Muscle layer of duodenum (tissue), 2 donors: ENCODE results near the gene CCNO.

Source experiments
- H3K27ac ChIP-seq: one replicate; pipeline ENCODE4 v1.7.0; 2013; ENCODE audit warnings: mild to moderate bottlenecking, low read length
- H3K27me3 ChIP-seq: one replicate; pipeline ENCODE4 v1.7.0; 2013; ENCODE audit warnings: low read depth, mild to moderate bottlenecking, control low read depth, low read length
- H3K36me3 ChIP-seq, 2 donors: one replicate each; pipeline ENCODE4 v1.7.0; 2013; ENCODE audit warnings: low read length in 2 of 2, control low read depth in 1 of 2, mild to moderate bottlenecking in 1 of 2; ENCODE audit not compliant: insufficient read depth in 2 of 2, control insufficient read depth in 1 of 2
- H3K4me1 ChIP-seq, 2 donors: one replicate each; pipeline ENCODE4 v1.7.0; 2013; ENCODE audit warnings: low read length in 2 of 2, mild to moderate bottlenecking in 2 of 2, control low read depth in 1 of 2, moderate library complexity in 1 of 2; ENCODE audit not compliant: insufficient read depth in 2 of 2, control insufficient read depth in 1 of 2
- H3K4me3 ChIP-seq, 2 donors: one replicate each; pipeline ENCODE4 v1.7.0; 2013; ENCODE audit warnings: low read length in 2 of 2, low read depth in 1 of 2, mild to moderate bottlenecking in 1 of 2
- H3K9me3 ChIP-seq, 2 donors: one replicate each; pipeline ENCODE4 v1.7.0; 2013; ENCODE audit warnings: low read length in 2 of 2, control low read depth in 1 of 2, mild to moderate bottlenecking in 1 of 2; ENCODE audit not compliant: control insufficient read depth in 1 of 2
- donor health status: healthy.

Gene CCNO

DNA sequence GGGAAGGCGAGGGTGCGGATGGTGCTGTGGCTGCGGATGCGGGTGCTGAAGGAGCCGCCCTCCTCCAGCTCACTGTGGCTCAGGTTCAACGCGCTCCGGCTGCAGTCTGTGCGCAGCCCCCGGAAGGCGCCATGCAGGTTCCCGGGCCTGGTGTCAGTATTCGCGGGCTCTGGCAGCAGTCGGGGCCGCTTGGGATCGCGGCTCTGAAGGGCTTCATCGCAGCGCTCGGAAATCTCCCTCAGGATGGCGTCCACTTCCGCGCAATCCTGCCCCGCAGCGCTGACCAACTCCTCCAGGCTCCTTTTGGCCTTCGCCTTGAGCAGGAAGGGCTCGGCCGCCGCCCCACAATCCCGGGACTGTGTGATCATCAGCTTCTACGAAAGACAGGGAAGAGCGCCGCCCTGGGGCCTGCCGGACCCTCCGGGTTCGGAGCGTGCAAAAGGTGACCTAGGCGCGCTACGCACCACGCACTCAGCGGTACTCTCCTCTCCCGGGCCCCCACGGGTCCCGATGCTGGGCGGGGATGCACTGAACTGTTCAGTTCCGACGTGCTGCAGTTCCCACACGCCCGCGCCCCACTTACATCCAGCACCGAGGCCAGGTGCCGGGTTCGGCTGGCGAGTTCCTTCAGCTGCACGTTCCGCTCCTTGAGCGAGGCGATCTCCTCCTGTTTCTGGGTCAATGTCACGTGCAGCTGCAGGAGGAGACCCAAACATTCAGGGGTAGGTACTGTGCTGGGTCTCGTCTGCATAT lies 12.8 kb downstream of the CCNO start:
- Histone ChIP-seq H3K4me1 (peaks cover 0 to 21% of the 10 kb centered on the region in 2 donors), H3K36me3 (no peaks in the 10 kb centered on the region), H3K27me3 (peaks cover 58% of the 10 kb centered on the region), H3K27ac (no peak overlapping the region), H3K4me3 (peak overlapping the region; percentile 16 to 39), H3K9me3 (no peaks in the 10 kb centered on the region)

- H3K36me3 ChIP-seq: no peaks in the 10 kb centered on the region
These were observed 13.6 kb downstream of the CCNO start for GRCh38 chr5:55219770-55220169.

GRCh38 chr5:55218967-55219366 lies 14.4 kb downstream of the CCNO start:
- Histone ChIP-seq H3K27ac (no peak overlapping the region), H3K27me3 (peaks cover 41% of the 10 kb centered on the region), H3K4me1 (peaks cover 0 to 21% of the 10 kb centered on the region in 2 donors), H3K36me3 (no peaks in the 10 kb centered on the region), H3K9me3 (no peaks in the 10 kb centered on the region), H3K4me3 (no peak overlapping the region)

More at GRCh38 chr5:55219770-55220169, 13.6 kb downstream of the CCNO start:
- Histone ChIP-seq H3K27ac (no peak overlapping the region), H3K27me3 (peaks cover 49% of the 10 kb centered on the region), H3K4me3 (no peak overlapping the region), H3K9me3 (no peaks in the 10 kb centered on the region), H3K4me1 (peaks cover 0 to 21% of the 10 kb centered on the region in 2 donors)

DNA sequence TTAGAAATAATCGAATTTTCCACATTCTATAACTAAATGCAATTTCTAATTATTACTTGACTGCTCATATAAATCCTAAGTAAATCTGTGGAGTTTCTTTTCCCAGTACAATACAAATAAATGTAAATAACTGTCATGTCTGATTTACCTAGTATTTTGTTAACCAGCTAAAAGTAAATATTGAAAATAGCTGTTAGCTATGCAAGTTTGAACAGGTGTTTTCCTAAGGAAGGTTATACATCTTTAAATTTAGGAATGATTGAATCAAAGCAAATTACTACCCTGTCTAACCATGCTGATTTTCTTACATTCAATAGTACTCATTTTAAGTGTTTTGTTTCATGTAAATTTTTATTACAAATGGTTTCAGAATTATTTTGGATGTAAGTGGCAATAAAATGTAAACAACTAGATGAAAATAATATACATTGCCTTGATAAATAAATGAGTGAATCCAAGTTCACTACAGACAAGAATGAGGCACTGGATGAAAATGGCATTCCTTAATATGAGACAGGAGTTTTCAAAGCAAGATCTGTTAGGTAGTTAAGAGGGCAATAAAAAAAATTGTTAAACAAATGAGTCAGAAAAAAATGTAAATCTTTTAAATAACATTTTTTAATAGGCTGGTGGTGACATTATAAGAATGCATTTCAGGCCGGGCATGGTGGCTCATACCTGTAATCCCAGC lies 22.1 kb downstream of the CCNO start:
- H3K27me3 ChIP-seq: no peaks in the 10 kb centered on the region
- no peaks in the 10 kb centered on the region for H3K9me3 ChIP-seq
- H3K27ac ChIP-seq: no peak overlapping the region
- H3K4me1 ChIP-seq: no peaks in the 10 kb centered on the region
- H3K4me3 ChIP-seq: no peak overlapping the region
- H3K36me3 ChIP-seq: no peaks in the 10 kb centered on the region

DNA sequence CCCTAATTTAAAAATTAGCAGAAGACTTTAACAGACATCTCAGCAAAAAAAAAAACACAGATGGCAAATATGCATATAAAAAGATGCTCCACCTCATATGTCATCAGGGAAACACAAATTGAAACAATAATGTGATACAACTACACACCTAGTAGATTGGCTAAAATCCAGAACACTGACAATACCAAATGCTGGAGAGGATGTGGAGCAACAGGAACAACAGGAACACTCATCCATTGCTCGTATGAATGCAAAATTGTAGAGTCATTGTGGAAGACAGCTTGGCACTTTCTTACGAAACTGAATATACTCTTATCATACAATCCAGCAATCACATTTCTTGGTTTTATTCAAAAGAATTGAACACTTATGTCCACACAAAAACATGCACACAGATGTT lies 28.4 kb downstream of the CCNO start:
- Histone ChIP-seq H3K27me3 (no peaks in the 10 kb centered on the region), H3K9me3 (no peaks in the 10 kb centered on the region), H3K4me3 (no peak overlapping the region), H3K36me3 (no peaks in the 10 kb centered on the region), H3K4me1 (no peaks in the 10 kb centered on the region), H3K27ac (no peak overlapping the region)

- Histone ChIP-seq H3K9me3 (no peaks in the 10 kb centered on the region), H3K4me3 (no peak overlapping the region), H3K36me3 (no peaks in the 10 kb centered on the region), H3K4me1 (no peaks in the 10 kb centered on the region), H3K27ac (no peak overlapping the region), H3K27me3 (peaks cover 13% of the 10 kb centered on the region)
These were observed 42.2 kb downstream of the CCNO start for GRCh38 chr5:55191165-55191564.

DNA sequence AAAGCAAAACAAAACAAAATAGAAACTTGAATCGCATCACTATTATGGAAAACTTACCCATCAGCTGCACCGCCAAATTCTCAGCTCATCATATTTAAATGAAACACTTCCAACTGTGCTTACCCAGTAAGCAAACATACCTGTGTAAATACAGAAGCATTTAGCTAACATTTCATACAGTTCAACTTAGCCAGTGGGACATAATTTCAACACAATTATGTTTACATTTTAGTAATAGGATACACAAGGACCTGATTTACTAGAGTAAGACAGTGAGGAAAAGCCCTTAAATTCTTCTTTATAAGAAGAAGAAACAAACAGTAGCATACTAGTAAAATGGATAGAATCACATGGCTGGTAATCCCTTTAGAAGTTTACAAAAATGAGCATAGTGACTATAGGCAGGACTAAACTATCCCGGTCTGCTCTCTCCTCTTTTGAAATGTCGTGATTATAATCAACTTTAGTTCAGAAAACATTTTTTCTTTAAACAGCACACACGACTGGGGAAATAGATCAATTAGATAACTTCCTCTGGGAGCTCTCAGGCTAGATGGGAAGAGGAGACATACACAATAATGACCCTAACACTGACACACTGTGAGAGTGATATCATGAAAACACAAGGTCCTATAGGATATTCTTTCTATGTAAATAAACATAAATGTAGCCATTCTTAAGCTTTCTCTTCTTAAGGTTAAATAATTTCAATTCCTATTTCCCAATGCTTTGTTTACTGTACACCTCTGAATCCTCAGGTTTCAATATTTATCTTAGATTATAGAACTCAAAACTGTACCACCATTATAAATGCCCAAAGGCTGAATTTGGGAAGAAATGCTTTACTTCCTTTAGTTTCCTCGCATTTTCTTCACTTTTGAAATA lies 44.5 kb downstream of the CCNO start:
- Histone ChIP-seq H3K27me3 (peaks cover 22% of the 10 kb centered on the region), H3K27ac (no peak overlapping the region), H3K4me1 (no peaks in the 10 kb centered on the region), H3K4me3 (no peak overlapping the region), H3K9me3 (no peaks in the 10 kb centered on the region), H3K36me3 (no peaks in the 10 kb centered on the region)

- H3K4me1 ChIP-seq: no peaks in the 10 kb centered on the region
- no peak overlapping the region for H3K27ac ChIP-seq
- H3K36me3 ChIP-seq: no peaks in the 10 kb centered on the region
- H3K9me3 ChIP-seq: no peaks in the 10 kb centered on the region
- peaks cover 22% of the 10 kb centered on the region for H3K27me3 ChIP-seq
- H3K4me3 ChIP-seq: no peak overlapping the region
These were observed 46.0 kb downstream of the CCNO start for GRCh38 chr5:55187370-55187769.
